Liver (tissue), 9 donors: ENCODE measurements around the gene DDX39A. TPM values are rescaled to one million over a fixed set of nuclear protein-coding genes. Genes with fewer than 3 reads are reported as not detected.

Experiments used
- DNase-seq: peaks from one replicate; pipeline ENCODE4 v3.0.0-alpha.2; 2017; ENCODE audit warnings: low spot score
- H3K27ac ChIP-seq, 2 donors: one replicate each; pipeline ENCODE4 v1.7.0; 2013; ENCODE audit warnings: inconsistent platforms in 2 of 2, low read length in 2 of 2, control low read depth in 1 of 2, low read depth in 1 of 2, mild to moderate bottlenecking in 1 of 2
- H3K27me3 ChIP-seq, 4 donors: one replicate each; pipeline versions ENCODE4 v1.6.1 to v1.7.0; 2013; ENCODE audit warnings: low read length in 3 of 4, inconsistent platforms in 1 of 4, mild to moderate bottlenecking in 1 of 4, moderate library complexity in 1 of 4; ENCODE audit not compliant: control insufficient read depth in 4 of 4, insufficient read depth in 4 of 4
- H3K36me3 ChIP-seq, 4 donors: one replicate each; pipeline versions ENCODE4 v1.6.1 to v1.7.0; 2013; ENCODE audit warnings: low read length in 3 of 4, mild to moderate bottlenecking in 3 of 4, low read depth in 1 of 4, moderate library complexity in 1 of 4; ENCODE audit not compliant: control insufficient read depth in 4 of 4, insufficient read depth in 3 of 4
- H3K4me1 ChIP-seq, 4 donors: one replicate each; pipeline versions ENCODE4 v1.6.1 to v1.7.0; 2013; ENCODE audit warnings: low read length in 3 of 4, mild to moderate bottlenecking in 3 of 4, moderate library complexity in 1 of 4; ENCODE audit not compliant: control insufficient read depth in 4 of 4, insufficient read depth in 4 of 4
- H3K4me3 ChIP-seq, 3 donors: one replicate each; pipeline versions ENCODE4 v1.6.1 to v1.7.0; 2013; ENCODE audit warnings: low read length in 3 of 3, control low read depth in 1 of 3, low read depth in 1 of 3, mild to moderate bottlenecking in 1 of 3
- H3K9ac ChIP-seq, 2 donors: one replicate each; pipeline ENCODE4 v1.7.0; 2013; ENCODE audit warnings: low read length in 2 of 2, mild to moderate bottlenecking in 2 of 2, moderate library complexity in 2 of 2, control low read depth in 1 of 2, low read depth in 1 of 2
- H3K9me3 ChIP-seq, 4 donors: one replicate each; pipeline versions ENCODE4 v1.6.1 to v1.7.0; 2013; ENCODE audit warnings: low read length in 3 of 4; ENCODE audit not compliant: control insufficient read depth in 4 of 4
- CTCF ChIP-seq: fragments of 150-350 bp; IDR thresholded peaks from 2 replicates; pipeline ENCODE4 v1.5.1; 2017; ENCODE audit warnings: improper control_type of control experiment, low read depth, low read length; ENCODE audit not compliant: missing input control
- EGR1 ChIP-seq, 2 donors: IDR thresholded peaks; 2 replicates each; pipeline ENCODE4 v1.6.1; 2016 to 2018; ENCODE audit warnings: antibody characterized with exemption in 2 of 2, low read depth in 2 of 2
- HNF4G ChIP-seq: IDR thresholded peaks from 2 replicates; pipeline ENCODE4 v1.6.1; 2016; ENCODE audit warnings: antibody characterized with exemption
- RAD21 ChIP-seq, 2 donors: IDR thresholded peaks; 2 replicates each; pipeline ENCODE4 v1.6.1; 2016; ENCODE audit warnings: antibody characterized with exemption in 2 of 2, mild to moderate bottlenecking in 2 of 2
- REST ChIP-seq: IDR thresholded peaks from 2 replicates; pipeline ENCODE4 v1.6.1; 2016; ENCODE audit warnings: antibody characterized with exemption, mild to moderate bottlenecking
- ZBTB33 ChIP-seq: IDR thresholded peaks from 2 replicates; pipeline ENCODE4 v1.6.1; 2016; ENCODE audit warnings: antibody characterized with exemption
- WGBS: extraction: QIAGEN DNeasy Blood & Tissue Kit; methylation state at CpG from one replicate; pipeline ENCODE4 v1.1.7; 2013; 5-methylcytosine and 5-hydroxymethylcytosine counted together
- polyA plus RNA-seq, 2 donors: library from polyadenylated mRNA; stranded (reverse) in 1 of 2; unstranded in 1 of 2; fragments of 200-250 nt in 1 of 2; fragments of >200 nt in 1 of 2; fragmentation: Nextera tagmentation in 1 of 2; extraction: Ambion mirVana in 1 of 2; gene quantifications; one replicate each; pipeline versions ENCODE4 v1.2.1 to v1.2.3, GENCODE V29; 2013 to 2015
- total RNA-seq, 2 donors: library from RNA; depleted of rRNA; stranded (reverse); fragments of >200 nt; gene quantifications; one replicate each; pipeline ENCODE4 v1.2.3, GENCODE V29; 2014
- donor health status: healthy.
- donor health status: healthy.
- donor health status: healthy.
- donor health status: healthy.
- donor health status: healthy.

The DDX39A gene
- total and polyA plus RNA-seq, 4 donors, result 24.9 to 54.7 (median 35.4) TPM

DNA sequence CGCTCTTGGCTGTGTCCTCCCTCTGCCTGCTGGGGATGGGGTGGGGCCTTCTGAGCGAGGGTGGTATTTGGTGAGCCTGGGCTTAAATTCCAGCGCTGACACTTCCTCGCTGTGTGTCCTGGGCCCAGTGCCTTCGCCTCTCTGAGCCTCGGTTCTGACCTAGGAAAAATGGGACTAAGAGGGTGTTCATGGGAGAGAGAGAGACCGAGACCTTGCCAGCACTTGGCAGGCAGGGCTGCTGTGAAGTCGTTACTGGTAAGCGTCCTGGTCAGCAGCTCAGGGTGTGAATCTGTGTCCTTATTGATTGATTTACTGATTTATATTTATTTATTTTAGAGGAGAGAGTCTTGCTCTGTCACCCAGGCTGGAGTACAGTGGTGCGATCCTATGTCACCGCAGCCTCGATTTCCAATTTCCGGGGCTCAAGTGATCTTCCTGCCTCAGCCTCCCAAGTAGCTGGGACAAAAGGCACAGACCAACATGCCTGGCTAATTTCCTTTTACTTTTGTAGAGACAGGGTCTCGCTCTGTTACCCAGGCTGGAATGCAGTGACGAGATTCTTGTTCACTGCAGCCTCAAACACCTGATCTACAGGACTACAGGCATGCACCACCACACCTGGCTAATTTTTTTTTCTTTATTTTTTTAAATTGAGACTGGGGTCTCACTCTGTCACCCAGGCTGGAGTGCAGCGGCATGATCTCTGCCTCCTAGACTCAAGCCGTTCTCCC, 16.3 kb upstream of the DDX39A start:
- H3K9ac ChIP-seq, result no peak overlapping the region
- peaks cover 6 to 36% (median 19%) of the 10 kb centered on the region in 4 donors for H3K4me1 ChIP-seq

GRCh38 chr19:14434543-14435319, 15.6 kb upstream of the DDX39A start:
- DNase-seq, result no peak
- WGBS, result 61% methylated on average over 23 of the region's 23 CpGs
- H3K9ac ChIP-seq, result no peak overlapping the region
- H3K27me3 ChIP-seq, result no peaks in the 10 kb centered on the region
- H3K36me3 ChIP-seq, result no peaks in the 10 kb centered on the region
- H3K4me1 ChIP-seq, result peaks cover 6 to 36% (median 19%) of the 10 kb centered on the region in 4 donors
- peak overlapping the region; percentile 27 to 69 for H3K27ac ChIP-seq
- H3K9me3 ChIP-seq, result no peaks in the 10 kb centered on the region
- H3K4me3 ChIP-seq, result peak overlapping the region in 1 of 3 donors; percentile 96
- no peak for TF ChIP-seq REST
- TF ChIP-seq EGR1 (IDR thresholded peaks at IDR 0.05; ENCODE audit: low read depth in 2 of 2), result no peak
- no peak for TF ChIP-seq RAD21 (IDR thresholded peaks at IDR 0.05)
- TF ChIP-seq HNF4G, result no peak
- TF ChIP-seq CTCF, result no peak
- no peak for TF ChIP-seq ZBTB33

More for the DNA sequence above, 16.3 kb upstream of the DDX39A start:
- WGBS, result 74% methylated on average over 17 of the region's 17 CpGs
- Histone ChIP-seq H3K4me3 (no peak overlapping the region), H3K27ac (peak overlapping the region; percentile 14 to 27), H3K27me3 (no peaks in the 10 kb centered on the region), H3K9me3 (no peaks in the 10 kb centered on the region), H3K36me3 (no peaks in the 10 kb centered on the region)
- no peak for TF ChIP-seq REST
- no peak for TF ChIP-seq ZBTB33
- no peak for DNase-seq
